Pancreas (tissue), 10 donors: ENCODE results near the gene LITAFD. TPM values are rescaled to one million over a fixed set of nuclear protein-coding genes. Genes with fewer than 3 reads are reported as not detected.
A peak's percentile ranks its signal among the peaks of the same experiment; 100 is the strongest.

Source experiments
- ATAC-seq, 4 donors: fragments of 200-7000 bp; cut with Tn5 transposase; one replicate each; pipeline versions ENCODE4 v1.8.0 to v1.9.1; 2020; ENCODE audit warnings: mild to moderate bottlenecking in 4 of 4, moderate library complexity in 4 of 4
- DNase-seq, 6 donors: peaks; one replicate each; pipeline ENCODE4 v3.0.0-alpha.2; 2020
- FAIRE-seq: peaks from 2 replicates; lab custom pipeline; 2012; peaks lifted over from hg19 to GRCh38; lab: Jason Lieb, UNC
- H3K27ac ChIP-seq, 4 donors: fragments of 200-600 bp; sonication (generic); 1 replicate in 3 of 4; 2 replicates in 1 of 4; pipeline versions ENCODE4 v1.5.0 to v1.8.0; 2020
- H3K27me3 ChIP-seq, 4 donors: fragments of 200-600 bp; one replicate each; pipeline ENCODE4 v1.8.0; 2021
- H3K36me3 ChIP-seq, 3 donors: fragments of 200-600 bp; sonication (generic) in 1 of 3; one replicate each; pipeline versions ENCODE4 v1.5.0 to v1.8.0; 2020 to 2021
- H3K4me1 ChIP-seq, 3 donors: fragments of 200-600 bp; one replicate each; pipeline ENCODE4 v1.8.0; 2021
- H3K4me3 ChIP-seq, 4 donors: fragments of 200-600 bp; sonication (generic) in 2 of 4; one replicate each; pipeline versions ENCODE4 v1.5.0 to v1.8.0; 2020 to 2021
- H3K9me3 ChIP-seq, 4 donors: fragments of 200-600 bp; one replicate each; pipeline ENCODE4 v1.8.0; 2021
- CTCF ChIP-seq, 4 donors: fragments of 200-600 bp; sonication (generic) in 3 of 4; IDR thresholded peaks; one replicate each; pipeline versions ENCODE4 v1.5.0 to v1.8.0; 2021; ENCODE audit warnings: antibody characterized with exemption in 4 of 4
- WGBS, 2 donors: extraction: QIAGEN DNeasy Blood & Tissue Kit; methylation state at CpG; one replicate each; pipeline ENCODE4 v1.1.7; 2013; 5-methylcytosine and 5-hydroxymethylcytosine counted together
- intact Hi-C, 3 donors: fragments of 100-400 bp; cut with DNase I; formaldehyde crosslinking; loops; one replicate each; pipeline versions ENCODE4 v1.11.1 to v1.14.2; 2022
- polyA plus RNA-seq, 2 donors: library from polyadenylated mRNA; stranded (reverse); fragments of 200-250 nt; gene quantifications; one replicate each; pipeline ENCODE4 v1.2.3, GENCODE V29; 2013
- total RNA-seq, 6 donors: library from RNA; stranded (reverse); fragmentation: NEBNext Ultra II Directional in 4 of 6; extraction: Animal tissue kit (Norgen Biotek cat#: 25700) in 4 of 6; gene quantifications; one replicate each; pipeline versions ENCODE4 v1.2.1 to v1.2.4, GENCODE V29; 2021 to 2023
- donor health status: healthy with polysubstance abuse.
- donor health status: DM: no; HTN: no; CAD: no; lungs with moderate emphysema.
- donor health status: DM: no; HTN: no; CAD: no.
- donor health status: control.
- donor health status: control.
- donor health status: Bipolar disorder and iron deficiency.
- donor health status: DM: yes; HTN: yes; CAD: no.
- donor health status: DM: no; HTN: no; CAD: no.
- donor health status: DM: no; HTN: no; CAD: no.
- donor health status: DM: yes; HTN: yes; CAD: no.

Gene LITAFD
- total and polyA plus RNA-seq, 8 donors: not detected

DNA sequence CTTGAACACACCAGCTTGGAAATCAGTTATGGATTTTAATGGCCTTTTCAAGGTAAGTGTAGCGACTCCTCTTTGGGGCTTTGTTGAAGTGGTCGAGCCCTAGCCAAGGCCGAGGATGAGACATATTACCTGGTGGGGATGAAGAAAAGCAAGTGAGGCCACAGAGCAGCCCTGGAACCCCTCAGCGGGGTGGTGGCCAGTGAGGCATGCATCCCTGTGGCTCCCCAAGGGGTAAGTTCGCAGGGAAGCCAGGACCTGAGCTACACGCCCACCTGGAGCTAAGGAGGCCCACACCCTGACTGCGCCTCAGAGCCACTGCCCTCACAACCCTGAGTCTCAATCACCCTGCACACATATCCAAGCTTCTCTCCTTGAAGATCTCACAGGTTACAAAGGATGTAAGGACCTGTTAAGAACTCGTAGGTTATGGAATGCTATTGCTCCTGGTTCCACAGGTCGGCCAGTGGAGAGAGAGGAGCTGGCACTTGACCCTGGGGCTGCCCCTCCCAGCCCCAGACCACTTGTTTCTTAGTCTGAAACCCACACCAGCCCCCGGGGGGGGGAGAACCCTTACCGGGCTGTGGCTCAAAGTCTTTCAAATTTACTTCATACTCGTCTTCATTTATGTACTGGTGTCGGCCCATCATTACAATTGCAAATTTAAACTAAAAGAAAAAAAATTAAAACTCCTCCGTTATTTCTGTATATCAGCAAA lies 12.0 kb downstream of the LITAFD start:
- no peak overlapping the region for H3K4me3 ChIP-seq
- peak in 1 of 6 donors; percentile 27 for DNase-seq
- FAIRE-seq: no peak
- no peak for ATAC-seq
- H3K27me3 ChIP-seq: no peaks in the 10 kb centered on the region
- H3K4me1 ChIP-seq: no peaks in the 10 kb centered on the region
- no peaks in the 10 kb centered on the region for H3K9me3 ChIP-seq
- H3K36me3 ChIP-seq: peaks cover 4 to 75% (median 47%) of the 10 kb centered on the region in 3 donors
- no peak for TF ChIP-seq CTCF (IDR thresholded peaks at IDR 0.05)
- H3K27ac ChIP-seq: no peak overlapping the region
- intact Hi-C loops: no loop called here
- 87 to 92% methylated on average over 14 of the region's 14 CpGs for WGBS, 2 donors

- FAIRE-seq (no peak), DNase-seq (peak in 1 of 6 donors; percentile 51), ATAC-seq (no peak)
- Histone ChIP-seq H3K9me3 (no peaks in the 10 kb centered on the region), H3K4me3 (no peak overlapping the region), H3K27ac (no peak overlapping the region), H3K27me3 (no peaks in the 10 kb centered on the region), H3K36me3 (peaks cover 4 to 82% (median 47%) of the 10 kb centered on the region in 3 donors), H3K4me1 (no peaks in the 10 kb centered on the region)
- 94% methylated on average over 21 of the region's 21 CpGs for WGBS, 2 donors
- intact Hi-C loops: no loop called here
- TF ChIP-seq CTCF (IDR thresholded peaks at IDR 0.05): no peak
These were observed 12.7 kb downstream of the LITAFD start for GRCh38 chr16:8894736-8895334.

- ATAC-seq (no peak), DNase-seq (no peak), FAIRE-seq (no peak)
- no peak overlapping the region for H3K4me3 ChIP-seq
- H3K27ac ChIP-seq: no peak overlapping the region
- no peaks in the 10 kb centered on the region for H3K27me3 ChIP-seq
- TF ChIP-seq CTCF (IDR thresholded peaks at IDR 0.05): no peak
- intact Hi-C loops: no loop called here
- WGBS, 2 donors: 90 to 93% methylated on average over 3 of the region's 3 CpGs
- peaks cover 4 to 95% (median 62%) of the 10 kb centered on the region in 3 donors for H3K36me3 ChIP-seq
- H3K9me3 ChIP-seq: no peaks in the 10 kb centered on the region
- no peaks in the 10 kb centered on the region for H3K4me1 ChIP-seq
These were observed 16.6 kb downstream of the LITAFD start for GRCh38 chr16:8898660-8899318.

- Histone ChIP-seq H3K4me1 (no peaks in the 10 kb centered on the region), H3K9me3 (no peaks in the 10 kb centered on the region), H3K36me3 (peaks cover 4 to 95% (median 57%) of the 10 kb centered on the region in 3 donors), H3K27me3 (no peaks in the 10 kb centered on the region), H3K4me3 (no peak overlapping the region), H3K27ac (no peak overlapping the region)
- DNase-seq (no peak), FAIRE-seq (no peak), ATAC-seq (no peak)
- WGBS, 2 donors: 88 to 95% methylated on average over 9 of the region's 9 CpGs
- intact Hi-C loops: no loop called here
- TF ChIP-seq CTCF (IDR thresholded peaks at IDR 0.05): no peak
These were observed 17.7 kb downstream of the LITAFD start for GRCh38 chr16:8899709-8900317.
